ENCODE measurements around the gene PLEKHG4B.

- TF ChIP-seq, protein P1, sequence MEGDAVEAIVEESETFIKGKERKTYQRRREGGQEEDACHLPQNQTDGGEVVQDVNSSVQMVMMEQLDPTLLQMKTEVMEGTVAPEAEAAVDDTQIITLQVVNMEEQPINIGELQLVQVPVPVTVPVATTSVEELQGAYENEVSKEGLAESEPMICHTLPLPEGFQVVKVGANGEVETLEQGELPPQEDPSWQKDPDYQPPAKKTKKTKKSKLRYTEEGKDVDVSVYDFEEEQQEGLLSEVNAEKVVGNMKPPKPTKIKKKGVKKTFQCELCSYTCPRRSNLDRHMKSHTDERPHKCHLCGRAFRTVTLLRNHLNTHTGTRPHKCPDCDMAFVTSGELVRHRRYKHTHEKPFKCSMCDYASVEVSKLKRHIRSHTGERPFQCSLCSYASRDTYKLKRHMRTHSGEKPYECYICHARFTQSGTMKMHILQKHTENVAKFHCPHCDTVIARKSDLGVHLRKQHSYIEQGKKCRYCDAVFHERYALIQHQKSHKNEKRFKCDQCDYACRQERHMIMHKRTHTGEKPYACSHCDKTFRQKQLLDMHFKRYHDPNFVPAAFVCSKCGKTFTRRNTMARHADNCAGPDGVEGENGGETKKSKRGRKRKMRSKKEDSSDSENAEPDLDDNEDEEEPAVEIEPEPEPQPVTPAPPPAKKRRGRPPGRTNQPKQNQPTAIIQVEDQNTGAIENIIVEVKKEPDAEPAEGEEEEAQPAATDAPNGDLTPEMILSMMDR (conservative IDR thresholded peaks at IDR 0.05; ENCODE audit: low read depth, low read length) = no peak
- TF ChIP-seq EZH2 (IDR thresholded peaks at IDR 0.05; ENCODE audit: low read length, unreplicated experiment) = no peak
These were observed 1.4 kb downstream of the PLEKHG4B start for GRCh38 chr5:93221-93980.
